ENCODE results near the gene USH2A. TPM values are rescaled to one million over a fixed set of nuclear protein-coding genes. Genes with fewer than 3 reads are reported as not detected.

Gene USH2A
- total RNA-seq, 2 donors from 2014 or later: 0.62 to 3.1 TPM

DNA sequence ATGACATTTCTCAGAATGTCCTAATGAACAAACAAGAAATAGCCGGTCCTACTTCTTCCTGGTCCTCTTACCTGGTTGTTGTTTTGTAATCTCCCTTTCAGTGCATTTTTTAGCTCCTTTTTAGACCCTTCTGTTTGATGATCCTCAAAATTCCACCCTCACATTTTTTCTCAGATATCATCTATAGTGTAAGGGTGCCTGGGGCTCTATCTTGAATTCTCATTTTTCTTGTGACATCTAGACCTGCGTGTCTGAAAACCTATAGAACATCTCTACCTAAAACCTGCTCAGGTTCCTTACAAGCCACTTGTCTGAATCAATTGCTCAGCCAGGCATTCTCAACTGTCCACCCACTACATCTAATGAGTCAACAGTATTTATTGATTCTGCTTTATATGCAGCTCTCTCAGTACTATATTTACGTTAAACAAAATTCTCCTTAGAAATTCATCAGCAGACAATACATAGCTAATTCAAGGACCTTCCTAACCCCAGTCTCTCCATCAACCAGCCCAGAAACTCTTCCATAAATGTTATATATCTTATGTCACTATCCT is 36.5 kb upstream of the USH2A start:
- Histone ChIP-seq H3K27ac (ENCODE audit: low read depth, low read length) (no peak overlapping the region), H3K9ac (ENCODE audit: extremely low read depth, low read length, poor library complexity, severe bottlenecking) (no peak overlapping the region), H3K36me3 (ENCODE audit: control insufficient read depth, insufficient read depth, low read length) (no peaks in the 10 kb centered on the region), H3K4me1 (ENCODE audit: control insufficient read depth, insufficient read depth, low read length) (peaks cover 7% of the 10 kb centered on the region), H3K27me3 (ENCODE audit: control insufficient read depth, insufficient read depth, low read length, poor library complexity, severe bottlenecking) (no peaks in the 10 kb centered on the region), H3K9me3 (ENCODE audit: control insufficient read depth, low read length) (no peaks in the 10 kb centered on the region), H3K4me3 (ENCODE audit: low read length) (no peak overlapping the region)
- DNase-seq: no peak
- 90 to 94% methylated on average over 2 to 3 of the region's 3 CpGs for WGBS, 2 experiments (ENCODE audit: insufficient coverage in 1 of 2, insufficient read length in 1 of 2)
- Mint-ChIP-seq H3K4me1 (peaks cover 39% of the 10 kb centered on the region), H3K27me3 (ENCODE audit: insufficient read depth) (no peaks in the 10 kb centered on the region), H3K27ac (no peak overlapping the region), H3K9me3 (no peaks in the 10 kb centered on the region), H3K36me3 (ENCODE audit: low read depth) (no peaks in the 10 kb centered on the region), H3K4me3 (no peak overlapping the region)
- TF ChIP-seq, protein P1, sequence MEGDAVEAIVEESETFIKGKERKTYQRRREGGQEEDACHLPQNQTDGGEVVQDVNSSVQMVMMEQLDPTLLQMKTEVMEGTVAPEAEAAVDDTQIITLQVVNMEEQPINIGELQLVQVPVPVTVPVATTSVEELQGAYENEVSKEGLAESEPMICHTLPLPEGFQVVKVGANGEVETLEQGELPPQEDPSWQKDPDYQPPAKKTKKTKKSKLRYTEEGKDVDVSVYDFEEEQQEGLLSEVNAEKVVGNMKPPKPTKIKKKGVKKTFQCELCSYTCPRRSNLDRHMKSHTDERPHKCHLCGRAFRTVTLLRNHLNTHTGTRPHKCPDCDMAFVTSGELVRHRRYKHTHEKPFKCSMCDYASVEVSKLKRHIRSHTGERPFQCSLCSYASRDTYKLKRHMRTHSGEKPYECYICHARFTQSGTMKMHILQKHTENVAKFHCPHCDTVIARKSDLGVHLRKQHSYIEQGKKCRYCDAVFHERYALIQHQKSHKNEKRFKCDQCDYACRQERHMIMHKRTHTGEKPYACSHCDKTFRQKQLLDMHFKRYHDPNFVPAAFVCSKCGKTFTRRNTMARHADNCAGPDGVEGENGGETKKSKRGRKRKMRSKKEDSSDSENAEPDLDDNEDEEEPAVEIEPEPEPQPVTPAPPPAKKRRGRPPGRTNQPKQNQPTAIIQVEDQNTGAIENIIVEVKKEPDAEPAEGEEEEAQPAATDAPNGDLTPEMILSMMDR (conservative IDR thresholded peaks at IDR 0.05): no peak

DNA sequence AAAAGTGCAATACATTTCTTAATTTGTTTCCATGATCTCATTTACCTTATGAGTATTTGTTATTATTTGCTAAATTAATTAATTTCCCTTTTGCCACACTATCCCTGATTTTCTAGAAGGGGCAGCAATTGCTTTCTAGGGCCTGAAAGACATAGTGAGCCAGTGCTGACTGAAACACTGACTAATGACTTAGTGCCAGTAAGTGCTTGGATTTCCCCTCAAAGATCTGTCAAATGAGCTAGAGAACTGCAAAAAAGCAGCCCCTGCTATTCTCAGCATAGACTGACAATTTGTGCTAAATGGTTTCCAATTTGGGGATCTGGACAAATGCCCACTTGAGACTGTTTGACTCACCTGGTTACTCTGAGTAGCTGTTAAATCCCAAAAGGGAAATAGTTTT is 35.6 kb upstream of the USH2A start:
- H3K27me3 Mint-ChIP-seq (ENCODE audit: insufficient read depth): no peaks in the 10 kb centered on the region
- no peaks in the 10 kb centered on the region for H3K9me3 ChIP-seq (ENCODE audit: control insufficient read depth, low read length)
- DNase-seq: no peak
- TF ChIP-seq, protein P1 (conservative IDR thresholded peaks at IDR 0.05): no peak
- H3K4me1 Mint-ChIP-seq: peaks cover 39% of the 10 kb centered on the region
- no peaks in the 10 kb centered on the region for H3K36me3 ChIP-seq (ENCODE audit: control insufficient read depth, insufficient read depth, low read length)
- H3K9ac ChIP-seq (ENCODE audit: extremely low read depth, low read length, poor library complexity, severe bottlenecking): no peak overlapping the region
- no peaks in the 10 kb centered on the region for H3K9me3 Mint-ChIP-seq
- no peaks in the 10 kb centered on the region for H3K36me3 Mint-ChIP-seq (ENCODE audit: low read depth)
- peaks cover 7% of the 10 kb centered on the region for H3K4me1 ChIP-seq (ENCODE audit: control insufficient read depth, insufficient read depth, low read length)
- no peak overlapping the region for H3K27ac ChIP-seq (ENCODE audit: low read depth, low read length)
- H3K4me3 Mint-ChIP-seq: no peak overlapping the region
- no peaks in the 10 kb centered on the region for H3K27me3 ChIP-seq (ENCODE audit: control insufficient read depth, insufficient read depth, low read length, poor library complexity, severe bottlenecking)
- H3K27ac Mint-ChIP-seq: no peak overlapping the region
- no peak overlapping the region for H3K4me3 ChIP-seq (ENCODE audit: low read length)

DNA sequence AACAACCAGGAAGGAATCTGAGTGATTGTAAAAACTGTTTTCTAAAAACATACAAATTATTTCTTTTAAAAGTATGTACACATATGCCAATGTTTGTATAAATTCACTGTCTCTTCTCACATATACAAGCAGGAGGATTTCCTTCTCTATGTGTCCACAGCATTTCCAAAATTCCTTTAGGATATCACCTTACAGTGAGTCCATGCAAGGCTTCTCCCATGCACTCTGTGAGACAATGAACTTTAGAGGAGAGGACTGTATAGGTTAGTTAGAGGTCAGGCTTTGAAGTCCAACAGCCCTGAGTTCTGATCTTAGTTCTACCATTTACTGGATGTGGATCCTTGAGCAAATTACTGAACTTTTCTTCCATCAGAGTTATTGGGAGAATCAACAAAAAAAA is 34.1 kb upstream of the USH2A start:
- TF ChIP-seq, protein P1 (conservative IDR thresholded peaks at IDR 0.05): no peak
- H3K9me3 Mint-ChIP-seq: no peaks in the 10 kb centered on the region
- H3K27me3 Mint-ChIP-seq (ENCODE audit: insufficient read depth): no peaks in the 10 kb centered on the region
- no peak overlapping the region for H3K27ac Mint-ChIP-seq
- no peaks in the 10 kb centered on the region for H3K36me3 ChIP-seq (ENCODE audit: control insufficient read depth, insufficient read depth, low read length)
- DNase-seq: no peak
- no peaks in the 10 kb centered on the region for H3K9me3 ChIP-seq (ENCODE audit: control insufficient read depth, low read length)
- H3K27ac ChIP-seq (ENCODE audit: low read depth, low read length): no peak overlapping the region
- no peaks in the 10 kb centered on the region for H3K36me3 Mint-ChIP-seq (ENCODE audit: low read depth)
- H3K4me3 ChIP-seq (ENCODE audit: low read length): no peak overlapping the region
- no peak overlapping the region for H3K9ac ChIP-seq (ENCODE audit: extremely low read depth, low read length, poor library complexity, severe bottlenecking)
- H3K4me1 Mint-ChIP-seq: peaks cover 26% of the 10 kb centered on the region
- no peak overlapping the region for H3K4me3 Mint-ChIP-seq
- peaks cover 7% of the 10 kb centered on the region for H3K4me1 ChIP-seq (ENCODE audit: control insufficient read depth, insufficient read depth, low read length)
- H3K27me3 ChIP-seq (ENCODE audit: control insufficient read depth, insufficient read depth, low read length, poor library complexity, severe bottlenecking): no peaks in the 10 kb centered on the region

Data from endodermal cell (in vitro differentiated cells).